Activated CD4-positive, alpha-beta T cell treated with anti-CD3 and anti-CD28 coated beads, Interleukin-2, amount 10 ng/mL, durations not matched to agents 24 days and 14 days (primary cell): ENCODE results near the gene COPZ1. TPM values are rescaled to one million over a fixed set of nuclear protein-coding genes. Genes with fewer than 3 reads are reported as not detected.
"Not testable (repeated sequence)": the region's sequence is repeated elsewhere in the genome, so short reads cannot be mapped to it uniquely, and the experiment has no call there.

Experiments
- DNase-seq: peaks from one replicate; pipeline ENCODE4 v3.0.0; 2022
- H3K27ac Mint-ChIP-seq: one replicate; pipeline ENCODE4 v1.8.0; 2022; ENCODE audit warnings: mild to moderate bottlenecking, mixed read lengths
- H3K27me3 Mint-ChIP-seq: one replicate; pipeline ENCODE4 v1.8.0; 2022; ENCODE audit warnings: mixed read lengths
- H3K36me3 Mint-ChIP-seq: one replicate; pipeline ENCODE4 v1.8.0; 2022; ENCODE audit warnings: low read depth, mild to moderate bottlenecking, mixed read lengths
- H3K4me1 Mint-ChIP-seq: one replicate; pipeline ENCODE4 v1.8.0; 2021; ENCODE audit warnings: mixed read lengths
- H3K4me3 Mint-ChIP-seq: one replicate; pipeline ENCODE4 v1.8.0; 2022; ENCODE audit warnings: mild to moderate bottlenecking, moderate library complexity, mixed read lengths
- H3K9me3 Mint-ChIP-seq: one replicate; pipeline ENCODE4 v1.8.0; 2021; ENCODE audit warnings: mixed read lengths
- intact Hi-C: fragments of 100-400 bp; cut with micrococcal nuclease; formaldehyde crosslinking; loops from one replicate; pipeline ENCODE4 v1.15.1; 2023
- total RNA-seq: library from RNA; stranded (reverse); gene quantifications from 2 replicates; pipeline ENCODE4 v1.2.3, GENCODE V29; 2022

Gene COPZ1
- total RNA-seq, 1 donor from 2014 or later, result 116 TPM

DNA sequence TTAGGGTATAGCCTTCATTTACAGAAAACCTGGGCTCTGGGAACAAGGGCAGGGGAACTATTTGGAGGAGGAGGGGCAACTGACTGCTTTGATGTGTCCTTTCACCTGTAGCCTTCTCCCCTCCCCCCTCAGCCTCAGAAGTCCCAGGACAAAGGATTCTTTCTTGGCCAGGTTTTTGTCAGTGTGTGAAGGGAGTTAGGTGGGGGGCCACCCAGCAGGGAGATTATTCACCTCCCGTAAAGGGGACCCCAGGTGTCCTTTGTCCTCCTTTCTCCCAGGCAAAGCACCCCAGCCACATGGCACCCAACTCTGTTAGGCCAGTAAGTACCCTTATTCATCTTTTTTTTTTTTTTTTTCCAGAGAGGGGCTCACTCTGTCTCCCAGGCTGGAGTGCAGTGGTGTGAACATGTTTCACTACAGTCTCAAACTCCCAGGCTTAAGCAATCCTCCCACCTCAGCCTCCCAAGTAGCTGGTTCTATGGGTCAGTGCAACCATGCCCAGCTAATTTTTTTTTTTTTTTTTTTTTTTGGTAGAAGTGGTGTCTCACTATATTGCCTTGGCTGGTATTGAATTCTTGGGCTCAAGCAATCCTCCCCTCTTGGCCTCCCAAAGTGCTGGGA is 23.4 kb upstream of the COPZ1 start:
- H3K27ac Mint-ChIP-seq, result no peak overlapping the region
- peaks cover 20% of the 10 kb centered on the region for H3K4me1 Mint-ChIP-seq
- peaks cover 70% of the 10 kb centered on the region for H3K27me3 Mint-ChIP-seq
- no peaks in the 10 kb centered on the region for H3K36me3 Mint-ChIP-seq
- intact Hi-C loops, result no loop called here
- H3K9me3 Mint-ChIP-seq, result no peaks in the 10 kb centered on the region
- no peak for DNase-seq
- H3K4me3 Mint-ChIP-seq, result no peak overlapping the region

DNA sequence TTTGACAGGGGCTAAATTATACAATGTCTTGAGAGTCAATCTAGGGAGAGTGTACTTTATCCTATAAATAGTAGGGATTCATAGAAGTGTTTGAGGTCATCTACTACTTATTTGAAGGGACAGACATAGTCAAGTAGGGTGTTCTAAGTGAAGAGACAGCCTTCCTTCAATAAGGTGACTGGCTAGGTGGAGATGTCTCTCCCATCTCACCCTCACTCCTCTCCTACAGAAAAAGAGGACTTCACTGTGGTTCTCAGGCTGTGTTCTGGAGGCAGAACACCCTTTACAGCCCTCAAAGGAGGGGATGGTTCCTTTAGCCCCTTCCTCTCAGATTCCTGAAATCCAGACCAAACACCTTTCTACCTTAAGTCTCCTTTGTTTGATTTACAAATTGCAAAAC is 21.3 kb upstream of the COPZ1 start:
- intact Hi-C loops, result no loop called here
- Mint-ChIP-seq H3K4me3 (no peak overlapping the region), H3K36me3 (no peaks in the 10 kb centered on the region), H3K4me1 (peaks cover 27% of the 10 kb centered on the region), H3K27ac (no peak overlapping the region), H3K27me3 (peaks cover 64% of the 10 kb centered on the region), H3K9me3 (no peaks in the 10 kb centered on the region)
- no peak for DNase-seq

DNA sequence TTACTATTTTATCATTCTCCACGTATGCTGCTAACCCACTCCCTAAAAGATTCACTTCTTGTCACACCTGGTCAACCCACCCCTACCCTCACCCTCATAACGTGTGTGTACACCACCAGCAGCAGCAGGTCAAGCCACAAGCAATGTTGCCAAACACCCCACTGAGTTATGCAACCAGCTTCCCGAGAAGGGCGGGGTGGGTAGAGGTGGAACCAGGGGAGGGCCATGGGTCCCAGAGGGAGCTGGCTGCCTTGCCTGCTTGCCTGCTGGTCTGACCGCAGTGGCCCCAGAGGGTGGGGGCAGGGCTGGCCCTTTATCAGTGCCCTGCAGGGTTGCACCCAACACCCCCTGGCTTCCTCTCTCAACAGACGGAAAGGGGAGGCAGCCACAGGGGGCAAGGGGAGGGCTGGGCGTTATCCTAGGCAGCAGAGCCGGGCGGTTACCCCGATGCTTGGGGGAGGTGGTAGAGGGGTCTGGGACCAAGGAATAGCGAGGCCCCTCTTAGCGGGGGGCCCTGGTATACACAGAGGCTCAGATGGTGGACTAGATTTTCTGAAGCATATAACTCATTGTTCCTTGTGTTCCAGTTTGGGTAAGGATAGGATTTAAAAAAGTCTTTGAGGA is 20.6 kb upstream of the COPZ1 start:
- Mint-ChIP-seq H3K4me1 (peaks cover 27% of the 10 kb centered on the region), H3K36me3 (no peaks in the 10 kb centered on the region), H3K27me3 (peaks cover 58% of the 10 kb centered on the region), H3K27ac (no peak overlapping the region), H3K4me3 (no peak overlapping the region), H3K9me3 (no peaks in the 10 kb centered on the region)
- intact Hi-C loops, result no loop called here
- DNase-seq, result no peak

DNA sequence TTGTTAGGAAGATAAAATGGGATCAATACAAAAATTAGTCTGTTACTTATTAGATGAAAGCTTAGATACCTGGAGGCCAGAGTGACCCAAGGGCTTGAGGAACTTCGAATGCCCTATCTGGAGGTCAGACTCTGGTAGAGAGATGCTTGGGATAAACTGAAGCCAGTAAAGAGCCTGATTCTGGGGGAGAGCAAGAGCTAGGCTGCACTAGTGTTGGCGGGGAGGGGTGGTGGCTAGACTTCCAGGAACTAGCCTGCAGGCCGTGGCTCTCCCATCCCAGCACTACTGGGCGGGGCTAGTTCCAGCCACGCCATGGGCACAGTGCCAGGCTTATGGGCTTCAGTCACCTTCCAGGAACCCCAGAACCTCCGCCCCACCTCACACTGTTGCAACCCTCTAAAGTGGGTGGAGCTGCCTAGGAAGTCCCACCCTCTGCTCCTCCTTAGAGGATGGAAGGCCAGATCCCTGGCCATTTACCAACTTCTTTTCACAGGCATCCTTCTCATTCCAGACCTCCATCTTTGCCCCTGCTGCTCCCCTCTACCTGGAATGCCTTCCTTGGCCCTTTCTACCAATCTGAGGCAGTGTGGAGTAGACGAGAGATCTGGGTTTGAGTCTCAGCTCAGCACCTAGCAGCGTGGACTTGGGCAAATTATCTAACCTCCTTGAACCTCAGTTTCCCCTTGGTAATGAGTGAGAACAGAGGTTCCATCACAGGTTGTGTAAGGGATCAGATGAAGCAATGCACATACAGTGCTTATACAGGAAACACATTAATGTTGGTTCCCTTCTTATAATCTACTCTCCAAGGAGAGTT is 17.8 kb upstream of the COPZ1 start:
- H3K36me3 Mint-ChIP-seq, result no peaks in the 10 kb centered on the region
- H3K4me1 Mint-ChIP-seq, result peaks cover 20% of the 10 kb centered on the region
- H3K27ac Mint-ChIP-seq, result no peak overlapping the region
- intact Hi-C loops, result no loop called here
- no peak overlapping the region for H3K4me3 Mint-ChIP-seq
- H3K27me3 Mint-ChIP-seq, result peaks cover 37% of the 10 kb centered on the region
- DNase-seq, result no peak
- no peaks in the 10 kb centered on the region for H3K9me3 Mint-ChIP-seq

DNA sequence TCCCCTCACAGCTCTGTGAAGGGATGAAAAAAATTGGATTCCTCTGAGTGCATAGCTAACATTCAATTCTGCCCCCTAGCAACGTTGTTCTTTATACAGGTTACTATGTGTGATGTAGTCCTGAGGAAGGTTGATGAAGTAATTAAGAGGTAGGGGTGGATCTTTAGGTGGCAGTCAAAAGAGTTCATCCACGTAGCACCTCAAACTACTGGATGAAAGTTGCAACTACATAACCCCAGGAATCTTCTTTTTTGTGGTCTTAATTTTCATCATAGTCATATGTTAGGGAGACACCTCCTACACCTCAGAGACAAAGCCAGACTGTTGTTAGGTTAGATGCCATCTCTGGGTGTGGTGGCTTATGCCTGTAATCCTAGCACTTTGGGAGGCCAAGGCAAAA is 13.9 kb upstream of the COPZ1 start:
- Mint-ChIP-seq H3K27me3 (peaks cover 14% of the 10 kb centered on the region), H3K4me3 (no peak overlapping the region), H3K4me1 (peaks cover 11% of the 10 kb centered on the region), H3K27ac (no peak overlapping the region), H3K9me3 (no peaks in the 10 kb centered on the region), H3K36me3 (no peaks in the 10 kb centered on the region)
- intact Hi-C loops, result no loop called here
- DNase-seq, result no peak

DNA sequence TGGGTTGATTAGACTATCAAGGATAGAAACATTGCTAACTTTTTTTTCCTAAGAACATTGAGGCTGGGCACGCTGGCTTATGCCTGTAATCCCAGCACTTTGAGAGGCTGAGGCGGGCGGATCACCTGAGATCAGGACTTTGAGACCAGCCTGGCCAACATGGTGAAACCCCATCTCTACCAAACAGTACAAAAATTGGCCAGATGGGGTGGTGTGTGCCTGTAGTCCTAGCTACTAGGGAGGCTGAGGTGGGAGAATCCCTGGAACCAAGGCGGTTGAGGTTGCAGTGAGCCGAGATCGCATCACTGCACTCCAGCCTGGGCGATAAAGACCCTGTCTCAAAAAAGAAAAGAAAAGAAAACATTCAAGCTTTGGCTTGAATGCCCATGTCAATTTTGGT is 12.6 kb upstream of the COPZ1 start:
- intact Hi-C loops, DNase-seq, H3K9me3 Mint-ChIP-seq, H3K27ac Mint-ChIP-seq, H3K4me1 Mint-ChIP-seq, H3K36me3 Mint-ChIP-seq, H3K4me3 Mint-ChIP-seq: not testable (repeated sequence)
- peaks cover 13% of the 10 kb centered on the region for H3K27me3 Mint-ChIP-seq

DNA sequence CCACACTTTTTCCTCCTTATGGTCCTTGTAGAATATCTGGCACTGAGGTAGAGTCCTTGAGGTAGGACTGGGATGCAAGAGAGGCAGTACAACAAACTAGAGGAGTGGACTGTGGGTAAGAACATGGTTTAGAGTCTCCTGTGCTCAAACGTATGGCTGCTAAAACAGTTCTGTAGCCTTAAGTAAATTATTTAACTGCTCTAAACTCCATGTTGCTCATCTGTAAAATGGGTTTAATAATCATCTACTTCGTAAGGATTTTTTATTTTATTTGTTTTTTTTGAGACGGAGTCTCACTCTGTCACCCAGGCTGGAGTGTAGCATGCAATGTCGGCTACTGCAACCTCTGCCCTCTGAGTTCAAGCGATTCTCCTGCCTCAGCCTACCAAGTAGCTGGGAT is 3.6 kb upstream of the COPZ1 start:
- Mint-ChIP-seq H3K4me3 (no peak overlapping the region), H3K9me3 (no peaks in the 10 kb centered on the region), H3K27me3 (peaks cover 5% of the 10 kb centered on the region), H3K4me1 (peaks cover 6% of the 10 kb centered on the region), H3K27ac (no peak overlapping the region), H3K36me3 (peaks cover 5% of the 10 kb centered on the region)
- DNase-seq, result no peak
- intact Hi-C loops, result no loop called here

DNA sequence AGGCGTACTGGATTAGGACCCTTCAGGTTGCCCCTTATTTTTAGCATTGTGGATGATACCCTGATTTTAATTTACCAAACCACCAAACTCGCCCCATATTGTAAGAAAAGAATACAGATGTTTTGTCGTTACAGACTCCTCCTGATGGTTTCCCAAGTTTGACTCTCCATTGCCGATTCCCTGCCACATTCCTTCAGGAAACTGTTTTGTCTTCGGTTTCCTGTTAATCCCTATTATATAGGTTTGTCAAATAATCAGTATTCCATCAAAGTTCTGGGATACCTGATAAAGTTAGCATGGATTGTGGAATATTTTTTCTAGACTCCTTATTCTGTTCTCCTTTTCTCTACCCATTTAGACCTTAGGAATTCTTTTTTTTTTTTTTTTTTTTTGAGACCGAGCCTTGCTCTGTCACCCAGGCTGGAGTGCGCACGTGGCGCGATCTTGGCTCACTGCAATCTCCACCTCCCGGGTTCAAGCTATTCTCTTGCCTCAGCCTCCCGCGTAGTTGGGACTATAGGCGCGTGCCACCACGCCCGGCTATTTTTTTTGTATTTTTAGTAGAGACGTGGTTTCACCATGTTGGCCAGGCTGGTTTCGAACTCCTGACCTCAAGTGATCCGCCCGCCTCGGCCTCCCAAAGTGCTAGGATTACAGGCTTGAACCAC is 645 bp downstream of the COPZ1 start:
- H3K9me3 Mint-ChIP-seq, H3K27me3 Mint-ChIP-seq, DNase-seq: not testable (repeated sequence)
- H3K36me3 Mint-ChIP-seq, result peaks cover 11% of the 10 kb centered on the region
- H3K4me1 Mint-ChIP-seq, result peaks cover 27% of the 10 kb centered on the region
- intact Hi-C loops, result loop anchor here (1.0 to 2.0 kb wide), 3 partner anchors 27 to 43 kb away; no protein-coding TSS in a partner anchor
- H3K27ac Mint-ChIP-seq, result peak overlapping the region; percentile 93
- peak overlapping the region; percentile 98 for H3K4me3 Mint-ChIP-seq

DNA sequence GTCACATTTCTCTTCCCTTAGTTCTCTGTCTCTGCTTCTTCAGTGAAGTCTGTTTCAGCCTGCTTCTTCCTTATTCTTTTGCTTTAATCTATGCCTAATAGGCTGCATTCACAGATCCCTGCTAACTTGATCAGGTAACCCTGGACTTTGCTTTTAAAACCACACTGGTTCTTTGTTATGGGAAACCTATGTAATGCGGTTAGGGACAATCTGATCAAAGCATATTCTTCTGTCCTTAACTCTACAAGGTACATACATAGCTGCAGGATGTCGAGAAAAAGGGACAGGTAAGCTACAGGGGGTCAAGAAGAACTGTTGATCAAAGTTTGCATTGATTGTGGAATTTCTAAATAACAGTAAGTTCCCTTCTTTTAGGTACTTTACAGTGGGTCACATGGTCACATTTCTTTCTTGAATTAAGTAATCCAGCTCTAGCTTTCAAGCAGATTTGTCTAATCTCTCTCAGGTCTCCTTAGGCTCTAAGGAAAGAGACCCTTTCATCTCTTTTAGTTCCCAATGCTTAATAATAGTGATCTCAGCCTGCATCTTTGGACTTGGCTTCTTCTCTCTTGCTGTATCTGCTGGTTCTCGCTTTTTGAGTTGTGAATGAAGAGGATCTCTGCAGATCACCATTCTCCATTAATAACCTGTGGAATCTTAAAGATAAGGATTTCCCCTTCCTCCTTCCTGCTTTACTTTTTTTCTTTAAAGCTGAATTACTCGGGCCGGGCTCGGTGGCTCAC is 3.8 kb downstream of the COPZ1 start:
- Mint-ChIP-seq H3K4me3 (peak overlapping the region; percentile 56), H3K9me3 (no peaks in the 10 kb centered on the region), H3K27me3 (no peaks in the 10 kb centered on the region), H3K4me1 (peaks cover 43% of the 10 kb centered on the region), H3K27ac (peak overlapping the region; percentile 45), H3K36me3 (peaks cover 14% of the 10 kb centered on the region)
- no peak for DNase-seq
- intact Hi-C loops, result no loop called here

DNA sequence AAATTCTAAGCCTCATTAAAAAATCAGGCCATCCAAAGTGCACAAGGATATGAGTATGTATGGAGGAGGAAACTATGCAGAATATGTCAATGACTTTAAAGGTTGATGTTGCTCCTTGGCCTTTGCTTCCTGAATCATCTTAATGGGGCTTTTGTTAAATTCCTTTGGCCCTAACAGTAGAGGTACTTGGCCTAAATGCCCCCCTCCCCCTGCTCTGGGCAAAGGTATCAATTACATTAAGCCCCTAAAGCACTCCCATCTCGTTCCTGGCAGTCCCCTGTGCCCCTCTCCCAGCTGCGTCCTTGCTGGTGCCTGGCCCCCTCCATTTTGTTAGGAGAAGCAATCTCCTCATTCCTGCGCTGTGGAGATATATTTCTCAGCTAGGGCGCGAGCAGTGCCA is 4.8 kb downstream of the COPZ1 start:
- DNase-seq, result no peak
- Mint-ChIP-seq H3K9me3 (no peaks in the 10 kb centered on the region), H3K4me1 (peaks cover 40% of the 10 kb centered on the region), H3K27me3 (no peaks in the 10 kb centered on the region), H3K36me3 (peaks cover 15% of the 10 kb centered on the region), H3K4me3 (no peak overlapping the region), H3K27ac (no peak overlapping the region)
- intact Hi-C loops, result no loop called here

DNA sequence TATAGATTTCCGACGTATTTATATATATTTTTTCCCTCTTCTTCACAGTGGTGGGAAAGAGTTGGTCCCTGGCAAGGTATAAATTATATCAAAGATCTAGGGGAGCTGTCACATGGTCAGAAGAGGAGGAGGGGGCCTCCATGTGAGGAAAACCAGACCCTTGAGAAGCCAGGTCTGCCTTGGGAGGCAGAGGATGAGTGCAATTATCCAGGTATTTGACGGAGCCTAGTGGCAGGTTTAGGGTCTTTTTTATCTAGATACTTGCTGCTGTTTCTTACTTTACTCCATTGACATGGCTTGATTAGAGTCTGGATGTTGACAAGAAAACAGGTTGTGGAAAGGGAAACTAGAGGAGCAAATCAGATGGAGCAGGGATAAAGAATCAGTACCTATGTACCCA is 5.5 kb downstream of the COPZ1 start:
- no peaks in the 10 kb centered on the region for H3K27me3 Mint-ChIP-seq
- H3K4me3 Mint-ChIP-seq, result no peak overlapping the region
- no peak overlapping the region for H3K27ac Mint-ChIP-seq
- peaks cover 37% of the 10 kb centered on the region for H3K4me1 Mint-ChIP-seq
- no peak for DNase-seq
- peaks cover 10% of the 10 kb centered on the region for H3K36me3 Mint-ChIP-seq
- intact Hi-C loops, result no loop called here
- H3K9me3 Mint-ChIP-seq, result no peaks in the 10 kb centered on the region

DNA sequence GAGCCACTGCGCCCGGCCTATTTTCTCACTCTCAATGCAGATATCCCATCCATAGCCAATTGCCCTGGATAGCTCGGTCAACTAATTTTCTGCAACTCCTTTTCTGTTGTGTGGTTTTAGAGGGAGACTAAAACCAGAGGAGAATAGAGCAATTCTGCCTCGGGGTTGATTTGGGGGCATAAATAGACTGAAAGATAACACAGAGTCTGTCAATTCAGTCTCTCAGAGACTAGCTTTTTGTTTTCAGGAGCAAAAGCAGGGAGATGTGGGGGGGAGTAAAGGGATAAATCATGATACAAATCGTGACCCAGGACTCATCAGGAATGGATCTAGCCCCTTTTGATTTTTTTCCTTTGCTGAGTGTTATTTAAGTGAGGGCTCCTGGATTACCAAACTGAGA is 6.5 kb downstream of the COPZ1 start:
- Mint-ChIP-seq H3K4me3 (peak overlapping the region; percentile 34), H3K4me1 (peaks cover 40% of the 10 kb centered on the region)

DNA sequence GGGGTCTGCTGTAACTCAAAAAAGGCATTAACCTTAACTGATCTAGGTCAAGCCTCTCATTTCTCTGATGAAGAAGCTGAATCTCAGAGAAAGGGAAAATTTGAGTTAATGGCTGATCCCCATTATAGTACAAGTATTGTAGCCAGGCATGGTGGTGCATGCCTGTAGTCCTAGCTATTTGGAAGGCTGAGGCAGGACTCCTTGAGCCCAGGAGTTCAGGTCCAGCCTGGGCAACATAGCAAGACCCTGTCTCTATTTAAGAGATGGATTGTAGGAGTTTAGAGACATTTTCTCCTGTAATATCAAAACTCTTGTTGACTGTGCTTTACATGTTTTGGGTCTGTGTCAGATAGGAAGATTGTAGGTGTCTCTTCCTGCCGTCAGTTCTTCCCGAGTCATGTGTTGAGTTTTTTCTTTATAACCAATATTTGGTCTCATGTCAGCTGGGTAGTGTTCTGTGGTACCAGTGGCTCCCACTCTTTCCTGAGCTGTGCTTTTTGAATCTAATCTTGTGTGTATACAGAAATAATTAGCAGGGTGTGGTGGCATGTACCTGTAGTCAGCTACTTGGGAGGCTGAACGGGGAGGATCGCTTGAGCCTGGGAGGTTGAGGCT is 8.6 kb downstream of the COPZ1 start:
- no peaks in the 10 kb centered on the region for H3K9me3 Mint-ChIP-seq
- intact Hi-C loops, result no loop called here
- no peak for DNase-seq
- H3K4me1 Mint-ChIP-seq, result peaks cover 34% of the 10 kb centered on the region
- no peaks in the 10 kb centered on the region for H3K27me3 Mint-ChIP-seq
- peaks cover 8% of the 10 kb centered on the region for H3K36me3 Mint-ChIP-seq
- peak overlapping the region; percentile 55 for H3K4me3 Mint-ChIP-seq
- H3K27ac Mint-ChIP-seq, result peak overlapping the region; percentile 46

More for the DNA sequence above, 6.5 kb downstream of the COPZ1 start:
- Mint-ChIP-seq H3K9me3 (no peaks in the 10 kb centered on the region), H3K27ac (no peak overlapping the region), H3K27me3 (no peaks in the 10 kb centered on the region), H3K36me3 (peaks cover 10% of the 10 kb centered on the region)
- DNase-seq, result no peak
- intact Hi-C loops, result no loop called here
